ENCODE results near the gene IPO13.

The IPO13 gene

DNA sequence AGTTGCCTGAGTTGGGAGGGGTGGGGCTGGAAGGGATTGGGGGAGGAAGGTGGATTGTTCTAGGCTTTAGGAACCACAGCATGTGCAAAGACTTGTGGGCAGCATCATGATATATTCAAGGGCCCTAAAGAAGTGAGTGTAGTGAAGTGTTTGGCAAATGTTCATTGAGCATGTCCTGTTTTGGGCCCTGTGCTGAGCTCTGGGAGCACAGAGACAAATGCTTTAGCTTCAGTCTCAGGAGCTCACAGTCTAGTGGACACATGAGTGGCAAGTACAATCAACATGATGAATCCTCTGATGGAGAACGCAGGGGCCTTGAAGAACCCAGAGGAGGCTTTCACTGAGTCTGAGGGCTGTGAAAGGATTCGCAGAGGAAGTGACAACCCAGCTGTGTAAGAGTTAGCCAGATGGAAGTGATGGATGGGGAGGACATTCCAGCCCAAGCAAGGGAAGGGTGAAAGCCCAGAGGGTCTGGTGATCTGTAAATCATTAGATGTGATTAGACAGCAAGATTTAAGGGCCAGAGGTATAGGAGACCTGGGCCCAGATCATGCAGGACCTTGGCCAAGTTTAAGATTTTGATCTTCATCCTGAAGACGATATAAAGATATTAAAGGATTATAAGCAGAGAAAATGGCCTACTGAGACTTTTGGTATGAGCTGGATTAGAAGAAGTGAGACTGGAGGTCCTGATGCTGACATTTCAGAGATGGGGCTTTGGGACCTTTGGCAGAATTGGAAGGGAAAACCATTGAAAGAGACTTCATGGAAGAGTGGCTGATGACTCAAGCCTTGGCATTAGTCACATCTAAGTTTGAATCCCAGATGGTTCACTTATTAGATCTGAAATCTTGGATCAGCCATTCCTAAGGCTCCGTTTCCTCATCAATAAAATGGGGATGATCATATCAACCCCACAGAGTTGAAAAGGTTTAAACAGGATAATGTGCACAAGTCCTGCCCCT, 4.6 kb downstream of the IPO13 start:
- DNase-seq (ENCODE audit: low read depth in 4 of 4, low spot score in 1 of 4) = no peak

- DNase-seq (ENCODE audit: low read depth in 4 of 4, low spot score in 1 of 4) = no peak
Measured at GRCh38 chr1:43952731-43953346, 6.1 kb downstream of the IPO13 start.

- DNase-seq (ENCODE audit: low read depth in 4 of 4, low spot score in 1 of 4) = no peak
Measured at GRCh38 chr1:43953361-43953760, 6.6 kb downstream of the IPO13 start.

GRCh38 chr1:43954036-43954435, 7.3 kb downstream of the IPO13 start:
- no peak for DNase-seq (ENCODE audit: low read depth in 4 of 4, low spot score in 1 of 4)

- DNase-seq (ENCODE audit: low read depth in 4 of 4, low spot score in 1 of 4) = no peak
Measured at GRCh38 chr1:43956234-43956633, 9.5 kb downstream of the IPO13 start.

DNA sequence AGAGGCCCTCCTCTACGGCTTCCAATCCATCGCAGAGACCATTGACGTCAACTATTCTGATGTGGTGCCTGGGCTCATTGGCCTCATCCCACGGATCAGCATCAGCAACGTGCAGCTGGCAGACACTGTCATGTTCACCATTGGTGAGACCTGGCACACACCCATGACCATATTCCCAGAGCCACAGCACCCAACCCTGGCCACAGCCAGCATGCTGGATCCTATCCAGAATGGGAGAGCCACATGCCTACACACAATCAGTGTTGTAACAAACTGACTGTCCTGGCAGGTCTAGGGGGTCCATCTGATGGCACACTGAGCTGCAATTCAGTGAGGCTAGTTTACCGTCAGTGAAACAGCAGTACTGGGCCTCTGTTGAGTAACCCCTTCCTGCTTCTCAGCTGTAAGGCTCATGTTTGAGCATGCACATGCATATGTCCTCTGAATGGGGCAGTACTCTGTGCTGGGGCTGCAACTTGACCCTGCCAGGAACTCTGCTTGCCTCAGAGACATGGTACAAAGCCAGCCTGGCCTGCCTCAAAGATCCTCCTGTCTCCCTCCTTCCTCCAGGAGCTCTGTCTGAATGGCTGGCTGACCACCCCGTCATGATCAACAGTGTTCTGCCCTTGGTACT, 10.8 kb downstream of the IPO13 start:
- DNase-seq (ENCODE audit: low read depth in 4 of 4, low spot score in 1 of 4) = no peak

GRCh38 chr1:43958351-43959255, 11.9 kb downstream of the IPO13 start:
- DNase-seq (ENCODE audit: low read depth in 4 of 4, low spot score in 1 of 4) = no peak

DNA sequence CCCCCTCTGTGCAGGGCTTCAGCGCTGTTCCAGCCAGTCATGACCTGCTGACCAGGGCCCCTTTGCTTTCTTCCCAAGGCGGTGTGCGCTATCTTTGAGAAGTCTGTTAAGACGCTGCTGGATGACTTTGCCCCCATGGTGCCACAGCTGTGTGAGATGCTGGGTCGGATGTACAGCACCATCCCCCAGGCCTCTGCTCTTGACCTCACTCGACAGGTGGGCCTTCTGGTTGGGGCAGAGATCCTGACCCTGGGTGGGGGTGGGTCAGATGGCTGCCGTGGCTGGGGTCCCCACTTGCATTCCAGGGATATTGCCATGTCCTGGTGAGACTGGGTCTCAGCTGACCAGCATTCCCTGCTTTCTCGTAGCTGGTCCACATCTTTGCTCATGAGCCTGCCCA, 14.0 kb downstream of the IPO13 start:
- no peak for DNase-seq (ENCODE audit: low read depth in 4 of 4, low spot score in 1 of 4)

DNA sequence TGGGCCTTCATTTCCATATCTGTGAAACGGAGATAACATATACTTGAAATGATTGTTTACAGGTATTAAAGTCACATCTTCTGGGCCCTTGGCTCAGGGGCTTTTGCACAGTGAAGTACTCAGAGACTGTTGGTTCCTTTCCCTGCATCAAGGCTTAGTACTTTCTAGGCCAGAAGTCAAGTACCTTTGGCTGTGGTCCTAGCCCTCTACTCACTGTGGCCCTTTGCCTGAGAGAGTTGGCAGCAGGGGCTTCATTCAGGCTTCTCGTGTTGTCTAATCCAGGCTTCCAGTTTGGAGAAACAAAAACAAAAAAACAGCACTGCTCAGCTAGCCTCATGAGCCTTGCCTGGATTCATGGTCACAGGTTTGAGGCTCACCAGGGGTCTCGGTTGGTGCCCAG, 14.9 kb downstream of the IPO13 start:
- DNase-seq (ENCODE audit: low read depth in 4 of 4, low spot score in 1 of 4) = no peak

- no peak for DNase-seq (ENCODE audit: low read depth in 4 of 4, low spot score in 1 of 4)
Measured at GRCh38 chr1:43962324-43962723, 15.6 kb downstream of the IPO13 start.

DNA sequence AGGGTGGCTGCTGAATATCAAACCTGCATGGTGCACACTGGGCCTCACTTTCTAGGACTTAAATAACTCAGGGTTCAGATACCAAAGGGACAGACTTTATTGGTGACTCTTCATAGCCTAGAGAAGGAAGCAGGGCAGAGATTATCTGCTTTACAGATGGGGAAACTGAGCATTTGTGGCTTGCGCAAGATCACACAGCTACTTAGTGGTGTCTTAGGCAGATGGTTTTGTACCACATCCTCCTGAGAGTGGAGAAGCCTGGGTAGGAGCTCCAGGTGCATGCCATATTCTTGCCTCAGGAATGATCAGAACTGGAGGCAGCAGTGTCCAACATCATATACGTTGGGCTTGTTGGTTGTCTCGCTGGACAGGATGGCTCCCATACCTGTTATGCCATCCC, 16.3 kb downstream of the IPO13 start:
- DNase-seq (ENCODE audit: low read depth in 4 of 4, low spot score in 1 of 4) = no peak

GRCh38 chr1:43963890-43964289, 17.1 kb downstream of the IPO13 start:
- DNase-seq (ENCODE audit: low read depth in 4 of 4, low spot score in 1 of 4) = no peak

DNA sequence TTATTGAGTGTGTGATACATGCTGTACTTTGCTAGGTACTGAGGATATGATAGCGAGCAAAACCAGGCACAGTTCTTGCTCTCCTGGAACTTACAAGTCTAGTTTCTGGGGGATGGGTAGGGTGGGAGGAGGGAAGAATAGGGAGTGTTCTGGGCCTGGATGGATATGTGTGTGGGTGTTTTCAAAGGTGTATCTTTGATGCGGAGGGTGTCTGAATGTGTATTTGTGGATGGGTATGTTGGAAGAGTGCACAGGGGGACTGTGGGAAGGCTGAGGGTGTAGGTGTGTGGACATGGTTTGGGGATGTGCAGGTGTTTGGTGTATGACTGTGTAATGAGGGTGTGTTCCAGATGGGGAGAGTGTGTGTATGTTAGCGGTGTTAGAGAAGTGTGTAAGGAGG, 18.6 kb downstream of the IPO13 start:
- no peak for DNase-seq (ENCODE audit: low read depth in 4 of 4, low spot score in 1 of 4)

DNA sequence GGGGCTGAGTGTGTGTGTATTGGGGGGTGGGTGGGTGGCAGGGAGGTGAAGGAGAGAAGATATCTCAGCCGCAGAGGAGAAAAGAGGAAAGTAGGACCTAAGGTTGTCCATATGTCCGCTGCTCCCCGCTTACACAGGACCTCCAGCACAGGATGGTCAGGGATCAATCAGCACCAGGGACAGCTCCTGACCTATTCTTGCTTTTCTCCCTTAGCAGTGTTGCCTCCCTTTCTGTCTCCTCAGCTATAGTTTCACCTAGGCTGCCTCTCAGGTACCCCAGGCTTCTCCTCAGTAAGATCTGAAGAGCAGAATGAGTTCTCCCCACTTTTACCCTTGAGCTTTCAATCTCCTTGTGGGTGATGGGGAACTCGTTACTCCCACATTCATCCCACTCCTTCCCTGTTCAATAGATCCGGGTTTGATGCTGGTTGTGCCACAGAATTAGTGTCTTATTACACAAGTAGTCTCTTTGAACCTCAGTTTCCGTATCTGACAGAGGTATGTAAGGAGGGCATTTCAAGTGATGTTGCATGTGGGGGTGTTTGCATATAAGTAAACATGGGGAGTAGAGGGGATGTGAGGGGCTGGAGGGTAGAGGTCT, 21.7 kb downstream of the IPO13 start:
- DNase-seq (ENCODE audit: low read depth in 4 of 4, low spot score in 1 of 4) = no peak

DNA sequence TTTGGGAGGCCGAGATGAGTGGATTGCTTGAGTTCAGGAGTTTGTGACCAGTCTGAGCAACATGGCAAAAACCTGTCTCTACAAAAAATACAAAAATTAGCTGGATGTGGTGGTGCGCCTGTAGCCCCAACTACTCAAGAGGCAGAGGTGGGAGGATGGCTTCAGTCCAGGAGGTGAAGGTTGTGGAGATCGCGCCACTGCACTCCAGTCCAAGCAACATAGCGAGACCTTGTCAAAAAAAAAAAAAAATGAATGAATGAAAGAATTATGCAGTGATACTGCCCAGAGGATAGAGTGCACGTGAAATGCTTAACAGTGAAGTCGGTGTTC, 22.6 kb downstream of the IPO13 start:
- no peak for DNase-seq (ENCODE audit: low read depth in 4 of 4, low spot score in 1 of 4)

GRCh38 chr1:43969746-43970466, 23.2 kb downstream of the IPO13 start, which contains the start of gene DPH2:
Gene DPH2 (plus strand): TSS chr1:43970010. CDS start chr1:43970176, 166 bp downstream.
- DNase-seq (ENCODE audit: low read depth in 4 of 4, low spot score in 1 of 4) = peak; percentile 84 to 98 (median 94)

GRCh38 chr1:43970502-43970901, 23.8 kb downstream of the IPO13 start:
- no peak for DNase-seq (ENCODE audit: low read depth in 4 of 4, low spot score in 1 of 4)

DNA sequence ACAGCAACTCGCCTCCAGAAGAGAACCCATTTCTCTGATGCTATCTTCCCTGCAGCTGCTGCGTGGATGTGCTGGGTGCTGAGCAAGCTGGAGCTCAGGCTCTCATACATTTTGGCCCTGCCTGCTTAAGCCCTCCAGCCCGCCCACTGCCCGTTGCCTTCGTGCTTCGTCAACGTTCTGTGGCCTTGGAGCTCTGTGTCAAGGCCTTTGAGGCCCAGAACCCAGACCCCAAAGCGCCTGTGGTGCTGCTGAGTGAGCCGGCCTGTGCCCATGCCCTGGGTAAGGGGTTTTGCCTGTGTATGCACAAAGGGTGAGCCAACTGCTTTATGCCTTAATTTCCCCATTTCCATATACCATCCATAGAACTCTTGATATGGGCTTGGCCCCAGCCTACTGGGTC, 24.2 kb downstream of the IPO13 start:
- DNase-seq (ENCODE audit: low read depth in 4 of 4, low spot score in 1 of 4) = no peak

GRCh38 chr1:43971336-43971980, 24.7 kb downstream of the IPO13 start:
- no peak for DNase-seq (ENCODE audit: low read depth in 4 of 4, low spot score in 1 of 4)
